GM12878 (cell line): ENCODE measurements around the gene UBAC2. TPM values are rescaled to one million over a fixed set of nuclear protein-coding genes. Genes with fewer than 3 reads are reported as not detected.
A peak's percentile ranks its signal among the peaks of the same experiment; 100 is the strongest.

ENCODE experiments used
- ATAC-seq: fragments of 200-7000 bp; cut with Tn5 transposase; 3 replicates; pipeline ENCODE4 v1.9.1; 2020; ENCODE audit warnings: mild to moderate bottlenecking, moderate library complexity
- BruUV-seq: library from RNA; stranded (reverse); fragments of 400-500 nt; replicated peaks from 2 replicates; lab custom pipeline; 2021; lab: Mats Ljungman, UMichigan
- CTCF ChIA-PET: fragments of 300-600 bp; sonication (Branson Sonifier 250); formaldehyde crosslinking; extraction: SDS; loops from one replicate; lab custom pipeline; 2021; ENCODE audit warnings: inconsistent platforms; lab: Yijun Ruan, JAX
- POLR2A ChIA-PET: fragments of 350-600 bp; formaldehyde crosslinking; extraction: SDS; loops from one replicate; lab custom pipeline; 2021; ENCODE audit warnings: inconsistent platforms; lab: Charles Lee
- RAD21 ChIA-PET: fragments of 300-600 bp; sonication (Branson Sonifier 250); formaldehyde crosslinking; loops from one replicate; lab custom pipeline; 2023; ENCODE audit warnings: antibody characterized with exemption; ENCODE audit not compliant: unreplicated experiment; lab: Charles Lee
- SMC1A ChIA-PET: fragments of 300-600 bp; sonication (Branson Sonifier 250); formaldehyde crosslinking; loops from one replicate; lab custom pipeline; 2023; ENCODE audit not compliant: unreplicated experiment, uncharacterized antibody; lab: Charles Lee
- DNase-seq: peaks from one replicate; pipeline ENCODE4 v3.0.0-alpha.2; 2011; ENCODE audit warnings: low read depth, low spot score
- FAIRE-seq: peaks from 3 replicates; lab custom pipeline; 2011; peaks lifted over from hg19 to GRCh38; lab: Jason Lieb, UNC
- H2AFZ ChIP-seq: 2 replicates; pipeline ENCODE4 v1.6.0; 2011; ENCODE audit warnings: low read depth, low read length, control low read depth; ENCODE audit not compliant: control insufficient read depth
- H3K27ac ChIP-seq: 2 replicates; pipeline ENCODE4 v1.5.1; 2011; ENCODE audit warnings: control low read depth; ENCODE audit not compliant: control insufficient read depth, insufficient read depth
- H3K27me3 ChIP-seq, 2 experiments: replicated peaks in 1 of 2; 2 replicates each; pipeline versions ENCODE4 v1.6.0 to v1.6.1; 2011; ENCODE audit warnings: low read length in 1 of 2; ENCODE audit not compliant: control insufficient read depth in 2 of 2, insufficient read depth in 2 of 2
- H3K36me3 ChIP-seq, 2 experiments: 2 replicates each; pipeline ENCODE4 v1.5.1; 2011; ENCODE audit warnings: low read length in 1 of 2; ENCODE audit not compliant: control insufficient read depth in 2 of 2, insufficient read depth in 2 of 2
- H3K4me1 ChIP-seq: 2 replicates; pipeline ENCODE4 v1.6.1; 2011; ENCODE audit warnings: mild to moderate bottlenecking, low read length, moderate library complexity, mixed read lengths; ENCODE audit not compliant: control insufficient read depth, insufficient read depth
- H3K4me2 ChIP-seq: 2 replicates; pipeline ENCODE4 v1.6.0; 2011; ENCODE audit warnings: control low read depth; ENCODE audit not compliant: control insufficient read depth, insufficient read depth
- H3K4me3 ChIP-seq: fragments of 200-600 bp; sonication (generic); 2 replicates; pipeline ENCODE4 v1.5.1; 2016
- H3K79me2 ChIP-seq: 2 replicates; pipeline ENCODE4 v1.6.0; 2011; ENCODE audit warnings: low read length; ENCODE audit not compliant: control insufficient read depth, insufficient read depth
- H3K9ac ChIP-seq: 2 replicates; pipeline ENCODE4 v1.8.0; 2011; ENCODE audit warnings: low read length, control low read depth, mixed read lengths; ENCODE audit not compliant: control insufficient read depth, insufficient read depth
- H3K9me3 ChIP-seq: replicated peaks from 3 replicates; pipeline ENCODE4 v1.5.1; 2011; ENCODE audit warnings: mild to moderate bottlenecking, low read length; ENCODE audit not compliant: control insufficient read depth, insufficient read depth
- H4K20me1 ChIP-seq: 2 replicates; pipeline ENCODE4 v1.6.0; 2011; ENCODE audit not compliant: control insufficient read depth, insufficient read depth
- JUND ChIP-seq: IDR thresholded peaks from 2 replicates; pipeline ENCODE4 v1.6.1; 2012; ENCODE audit warnings: low read depth, mild to moderate bottlenecking, low read length, improper control_type of control experiment, moderate library complexity
- NBN ChIP-seq: fragments of 450-650 bp; IDR thresholded peaks from 2 replicates; pipeline ENCODE4 v1.6.1; 2016
- NFIC ChIP-seq: IDR thresholded peaks from 2 replicates; pipeline ENCODE4 v1.6.1; 2012; ENCODE audit warnings: low read depth, mild to moderate bottlenecking, inconsistent platforms, low read length, moderate library complexity
- NFXL1 ChIP-seq: fragments of 450-650 bp; IDR thresholded peaks from 2 replicates; pipeline ENCODE4 v1.6.1; 2017; ENCODE audit warnings: antibody characterized with exemption, mild to moderate bottlenecking, borderline replicate concordance
- TARDBP ChIP-seq: IDR thresholded peaks from 2 replicates; pipeline ENCODE4 v1.6.1; 2016; ENCODE audit warnings: borderline replicate concordance
- WGBS: methylation state at CpG from one replicate; pipeline ENCODE4 v1.1.6; 2016; ENCODE audit warnings: low lambda C conversion rate; ENCODE audit not compliant: insufficient replicate concordance, insufficient coverage; ENCODE audit errors: missing lambda C conversion rate; 5-methylcytosine and 5-hydroxymethylcytosine counted together
- in situ Hi-C: fragments of 300-500 bp; cut with MboI; formaldehyde crosslinking; loops from 9 replicates; pipeline ENCODE4 v1.14.3; 2018; ENCODE audit warnings: mixed read lengths
- intact Hi-C: fragments of 100-400 bp; cut with micrococcal nuclease; formaldehyde crosslinking; loops from one replicate; pipeline ENCODE4 v1.14.2; 2022; ENCODE audit not compliant: unreplicated experiment
- polyA plus RNA-seq, 11 experiments: library from polyadenylated mRNA; depleted of rRNA in 4 of 11; unstranded in 6 of 11; stranded (reverse) in 5 of 11; fragments of >200 nt; fragmentation: Nextera tagmentation in 4 of 11; fragmentation: Illumina TruSeq in 1 of 11; extraction: Ambion mirVana in 4 of 11; extraction: Trizol in 1 of 11; gene quantifications; 1 replicate in 1 of 11; 2 replicates in 10 of 11; pipeline versions ENCODE4 v1.2.1 to v1.2.3, GENCODE V29; 2011 to 2016; ENCODE audit warnings: inconsistent platforms in 2 of 11, missing spikeins in 2 of 11, low read depth in 1 of 11
- total RNA-seq, 4 experiments: library from RNA; depleted of rRNA in 3 of 4; stranded (reverse); fragments of >200 nt in 3 of 4; fragmentation: Illumina TruSeq in 1 of 4; extraction: Trizol in 1 of 4; gene quantifications; 2 replicates each; pipeline versions ENCODE4 v1.2.1 to v1.2.3, GENCODE V29; 2013 to 2021
- TF ChIP-seq, protein P1 (sequence below): fragments of 450-650 bp; IDR thresholded peaks from 2 replicates; pipeline ENCODE4 v1.6.1; 2016; ENCODE audit warnings: mild to moderate bottlenecking
- TF ChIP-seq, protein P2 (sequence below): IDR thresholded peaks from 2 replicates; pipeline ENCODE4 v1.6.1; 2012; ENCODE audit warnings: improper control_type of control experiment, low read depth, low read length; ENCODE audit not compliant: insufficient replicate concordance

UBAC2 gene
- total and polyA plus RNA-seq, 10 of the 15 experiments (the other 5 are each of a cell fraction or from before 2014, with no cell fraction given), result 3.0 to 54.6 (median 17.4) TPM

DNA sequence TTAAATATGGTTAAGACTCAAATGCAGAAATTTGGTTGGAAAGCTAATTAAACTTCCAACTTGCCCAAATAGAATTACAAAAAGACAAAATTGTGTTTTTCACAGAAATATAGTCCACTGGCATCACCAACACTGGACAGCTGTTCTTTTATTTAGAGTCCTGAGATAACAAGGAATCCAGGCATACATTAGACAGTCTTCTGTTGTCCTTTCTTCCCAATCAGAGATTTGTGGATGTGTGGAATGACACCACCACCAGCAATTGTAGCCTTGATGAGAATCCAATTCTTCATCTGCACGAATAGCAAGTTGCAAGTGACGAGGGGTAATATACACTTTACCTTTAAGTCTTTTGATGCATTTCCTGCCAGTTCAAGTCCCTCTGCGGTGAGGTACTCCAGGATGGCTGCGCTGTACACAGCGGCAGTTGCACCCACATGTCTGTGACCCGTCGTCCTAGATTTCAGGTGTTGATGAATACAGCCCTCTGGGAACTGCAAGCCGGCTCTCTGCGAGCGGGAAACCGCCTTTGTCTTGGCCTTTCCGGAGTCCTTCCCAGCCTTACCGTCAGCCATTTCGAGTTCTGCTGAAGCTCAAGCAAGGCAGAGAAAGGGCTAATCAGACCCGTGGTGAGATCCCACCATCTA is 14.7 kb downstream of the UBAC2 start:
- H3K36me3 ChIP-seq, result no peaks in the 10 kb centered on the region; a peak in 1 of 4 replicates
- no peaks in the 10 kb centered on the region; the same call in 1 of the 2 replicates for H4K20me1 ChIP-seq
- SMC1A ChIA-PET, result interaction anchor here (0.7 to 1.6 kb wide), 9 partner anchors 9 to 79 kb away, joined by 3 to 6 read pairs (median 4); partner anchors contain the start of gene GPR18
- DNase-seq, result no peak
- peak; percentile 44 for FAIRE-seq
- POLR2A ChIA-PET, result interaction anchor here (0.6 kb wide), 3 partner anchors 8 to 23 kb away, joined by 3 to 9 read pairs (median 6); no protein-coding TSS in a partner anchor
- no peak overlapping the region for H3K4me2 ChIP-seq
- peaks cover 43% of the 10 kb centered on the region for H3K79me2 ChIP-seq
- H3K4me3 ChIP-seq, result no peak overlapping the region
- CTCF ChIA-PET, result interaction anchor here (0.7 to 1.5 kb wide), 4 partner anchors 10 to 54 kb away, joined by 3 to 5 read pairs (median 3); no protein-coding TSS in a partner anchor
- peaks cover 14% of the 10 kb centered on the region for H3K4me1 ChIP-seq
- H3K9ac ChIP-seq, result no peak overlapping the region
- H3K27me3 ChIP-seq, result no peaks in the 10 kb centered on the region
- 87% methylated on average over 15 of the region's 15 CpGs for WGBS
- no peaks in the 10 kb centered on the region for H3K9me3 ChIP-seq
- in situ Hi-C loops, result no loop called here
- H2AFZ ChIP-seq, result no peak overlapping the region
- H3K27ac ChIP-seq, result no peak overlapping the region
- TF ChIP-seq NFXL1, result no peak
- TF ChIP-seq, all 136 proteins: peak for 0
- RAD21 ChIA-PET, result interaction anchor here (0.6 to 1.5 kb wide), 5 partner anchors 11 to 51 kb away, joined by 3 to 5 read pairs (median 4); partner anchors contain the start of gene GPR18
- BruUV-seq, result no TSS peak
- intact Hi-C loops, result no loop called here
- ATAC-seq, result no peak

DNA sequence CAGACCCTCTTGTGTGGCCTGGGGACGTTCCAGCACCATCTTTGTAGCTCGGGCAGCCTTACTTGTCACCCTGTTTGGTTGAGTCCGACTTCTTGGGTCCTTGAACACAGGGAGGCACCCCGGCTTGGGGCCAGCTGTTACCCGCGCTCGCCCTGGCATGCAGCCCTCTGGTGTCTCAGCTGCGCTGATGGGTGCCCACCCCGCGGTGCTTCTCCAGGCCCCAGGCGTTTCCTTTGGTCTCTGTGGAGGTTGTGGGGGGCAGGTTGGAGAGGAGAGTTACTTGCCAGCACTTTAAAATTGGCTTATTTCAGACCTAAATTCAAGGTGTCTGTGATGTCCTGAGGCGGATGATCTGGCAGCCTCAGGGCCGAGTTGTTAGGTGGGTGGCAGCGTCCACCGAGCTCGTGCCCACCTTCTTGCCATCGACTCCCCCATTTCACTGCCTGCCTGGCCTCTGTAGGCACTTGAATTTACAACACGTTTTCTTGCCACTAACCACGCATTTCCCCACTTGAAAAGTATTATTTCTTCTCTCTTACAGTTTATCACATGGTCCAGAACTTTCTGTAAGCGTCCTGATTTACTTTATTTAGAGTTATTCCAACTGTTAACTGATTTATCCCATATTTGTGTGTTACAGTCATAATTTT is 16.9 kb downstream of the UBAC2 start:
- POLR2A ChIA-PET, result interaction anchor here (0.6 kb wide), 1 partner anchor 10 kb away, joined by 3 read pairs; no protein-coding TSS in a partner anchor
- ATAC-seq (no peak), DNase-seq (no peak), FAIRE-seq (no peak)
- no TSS peak for BruUV-seq
- SMC1A ChIA-PET, result interaction anchor here (2.1 to 3.9 kb wide), 2 partner anchors 13 to 47 kb away, joined by 15 to 34 read pairs; no protein-coding TSS in a partner anchor
- intact Hi-C loops (no loop called here), in situ Hi-C loops (no loop called here)
- Histone ChIP-seq H2AFZ (no peak overlapping the region), H3K4me1 (peaks cover 14% of the 10 kb centered on the region), H3K4me3 (no peak overlapping the region), H3K36me3 (no peaks in the 10 kb centered on the region; a peak in 1 of 4 replicates), H3K27ac (no peak overlapping the region), H3K9ac (no peak overlapping the region), H4K20me1 (no peaks in the 10 kb centered on the region; the same call in 1 of the 2 replicates), H3K4me2 (no peak overlapping the region), H3K79me2 (peaks cover 48% of the 10 kb centered on the region), H3K9me3 (no peaks in the 10 kb centered on the region), H3K27me3 (no peaks in the 10 kb centered on the region)
- CTCF ChIA-PET, result interaction anchor here (1.0 to 2.3 kb wide), 3 partner anchors 32 to 48 kb away, joined by 3 to 13 read pairs (median 3); partner anchors contain the start of gene GPR18
- TF ChIP-seq NBN, result no peak
- TF ChIP-seq, protein P1, sequence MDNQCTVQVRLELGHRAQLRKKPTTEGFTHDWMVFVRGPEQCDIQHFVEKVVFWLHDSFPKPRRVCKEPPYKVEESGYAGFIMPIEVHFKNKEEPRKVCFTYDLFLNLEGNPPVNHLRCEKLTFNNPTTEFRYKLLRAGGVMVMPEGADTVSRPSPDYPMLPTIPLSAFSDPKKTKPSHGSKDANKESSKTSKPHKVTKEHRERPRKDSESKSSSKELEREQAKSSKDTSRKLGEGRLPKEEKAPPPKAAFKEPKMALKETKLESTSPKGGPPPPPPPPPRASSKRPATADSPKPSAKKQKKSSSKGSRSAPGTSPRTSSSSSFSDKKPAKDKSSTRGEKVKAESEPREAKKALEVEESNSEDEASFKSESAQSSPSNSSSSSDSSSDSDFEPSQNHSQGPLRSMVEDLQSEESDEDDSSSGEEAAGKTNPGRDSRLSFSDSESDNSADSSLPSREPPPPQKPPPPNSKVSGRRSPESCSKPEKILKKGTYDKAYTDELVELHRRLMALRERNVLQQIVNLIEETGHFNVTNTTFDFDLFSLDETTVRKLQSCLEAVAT, result no peak
- no peak for TF ChIP-seq JUND
- TF ChIP-seq, protein P2, sequence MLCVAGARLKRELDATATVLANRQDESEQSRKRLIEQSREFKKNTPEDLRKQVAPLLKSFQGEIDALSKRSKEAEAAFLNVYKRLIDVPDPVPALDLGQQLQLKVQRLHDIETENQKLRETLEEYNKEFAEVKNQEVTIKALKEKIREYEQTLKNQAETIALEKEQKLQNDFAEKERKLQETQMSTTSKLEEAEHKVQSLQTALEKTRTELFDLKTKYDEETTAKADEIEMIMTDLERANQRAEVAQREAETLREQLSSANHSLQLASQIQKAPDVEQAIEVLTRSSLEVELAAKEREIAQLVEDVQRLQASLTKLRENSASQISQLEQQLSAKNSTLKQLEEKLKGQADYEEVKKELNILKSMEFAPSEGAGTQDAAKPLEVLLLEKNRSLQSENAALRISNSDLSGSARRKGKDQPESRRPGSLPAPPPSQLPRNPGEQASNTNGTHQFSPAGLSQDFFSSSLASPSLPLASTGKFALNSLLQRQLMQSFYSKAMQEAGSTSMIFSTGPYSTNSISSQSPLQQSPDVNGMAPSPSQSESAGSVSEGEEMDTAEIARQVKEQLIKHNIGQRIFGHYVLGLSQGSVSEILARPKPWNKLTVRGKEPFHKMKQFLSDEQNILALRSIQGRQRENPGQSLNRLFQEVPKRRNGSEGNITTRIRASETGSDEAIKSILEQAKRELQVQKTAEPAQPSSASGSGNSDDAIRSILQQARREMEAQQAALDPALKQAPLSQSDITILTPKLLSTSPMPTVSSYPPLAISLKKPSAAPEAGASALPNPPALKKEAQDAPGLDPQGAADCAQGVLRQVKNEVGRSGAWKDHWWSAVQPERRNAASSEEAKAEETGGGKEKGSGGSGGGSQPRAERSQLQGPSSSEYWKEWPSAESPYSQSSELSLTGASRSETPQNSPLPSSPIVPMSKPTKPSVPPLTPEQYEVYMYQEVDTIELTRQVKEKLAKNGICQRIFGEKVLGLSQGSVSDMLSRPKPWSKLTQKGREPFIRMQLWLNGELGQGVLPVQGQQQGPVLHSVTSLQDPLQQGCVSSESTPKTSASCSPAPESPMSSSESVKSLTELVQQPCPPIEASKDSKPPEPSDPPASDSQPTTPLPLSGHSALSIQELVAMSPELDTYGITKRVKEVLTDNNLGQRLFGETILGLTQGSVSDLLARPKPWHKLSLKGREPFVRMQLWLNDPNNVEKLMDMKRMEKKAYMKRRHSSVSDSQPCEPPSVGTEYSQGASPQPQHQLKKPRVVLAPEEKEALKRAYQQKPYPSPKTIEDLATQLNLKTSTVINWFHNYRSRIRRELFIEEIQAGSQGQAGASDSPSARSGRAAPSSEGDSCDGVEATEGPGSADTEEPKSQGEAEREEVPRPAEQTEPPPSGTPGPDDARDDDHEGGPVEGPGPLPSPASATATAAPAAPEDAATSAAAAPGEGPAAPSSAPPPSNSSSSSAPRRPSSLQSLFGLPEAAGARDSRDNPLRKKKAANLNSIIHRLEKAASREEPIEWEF, result no peak
- no peak for TF ChIP-seq TARDBP
- no peak for TF ChIP-seq NFIC
- 89% methylated on average over 20 of the region's 20 CpGs for WGBS
- RAD21 ChIA-PET, result interaction anchor here (0.8 to 2.6 kb wide), 3 partner anchors 12 to 52 kb away, joined by 3 to 17 read pairs (median 6); no protein-coding TSS in a partner anchor
